HPDE6-E6E7 (cell line): Measurements from ENCODE around the gene TBRG1.
A peak's percentile ranks its signal among the peaks of the same experiment; 100 is the strongest.
"Not testable (repeated sequence)": the region's sequence is repeated elsewhere in the genome, so short reads cannot be mapped to it uniquely, and the experiment has no call there.

Source experiments
- DNase-seq: peaks from one replicate; pipeline ENCODE4 v3.0.0; 2011; ENCODE audit warnings: missing footprints; ENCODE audit errors: extremely low spot score

The TBRG1 gene, protein sequence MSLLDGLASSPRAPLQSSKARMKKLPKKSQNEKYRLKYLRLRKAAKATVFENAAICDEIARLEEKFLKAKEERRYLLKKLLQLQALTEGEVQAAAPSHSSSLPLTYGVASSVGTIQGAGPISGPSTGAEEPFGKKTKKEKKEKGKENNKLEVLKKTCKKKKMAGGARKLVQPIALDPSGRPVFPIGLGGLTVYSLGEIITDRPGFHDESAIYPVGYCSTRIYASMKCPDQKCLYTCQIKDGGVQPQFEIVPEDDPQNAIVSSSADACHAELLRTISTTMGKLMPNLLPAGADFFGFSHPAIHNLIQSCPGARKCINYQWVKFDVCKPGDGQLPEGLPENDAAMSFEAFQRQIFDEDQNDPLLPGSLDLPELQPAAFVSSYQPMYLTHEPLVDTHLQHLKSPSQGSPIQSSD

GRCh38 chr11:124622531-124623451, at the start of gene TBRG1:
Gene TBRG1 (plus strand): TSS chr11:124622864. CDS start chr11:124623084, 220 bp downstream.
- DNase-seq, result peak; percentile 89

GRCh38 chr11:124577716-124578427, 44.8 kb upstream of the TBRG1 start:
- no peak for DNase-seq

DNA sequence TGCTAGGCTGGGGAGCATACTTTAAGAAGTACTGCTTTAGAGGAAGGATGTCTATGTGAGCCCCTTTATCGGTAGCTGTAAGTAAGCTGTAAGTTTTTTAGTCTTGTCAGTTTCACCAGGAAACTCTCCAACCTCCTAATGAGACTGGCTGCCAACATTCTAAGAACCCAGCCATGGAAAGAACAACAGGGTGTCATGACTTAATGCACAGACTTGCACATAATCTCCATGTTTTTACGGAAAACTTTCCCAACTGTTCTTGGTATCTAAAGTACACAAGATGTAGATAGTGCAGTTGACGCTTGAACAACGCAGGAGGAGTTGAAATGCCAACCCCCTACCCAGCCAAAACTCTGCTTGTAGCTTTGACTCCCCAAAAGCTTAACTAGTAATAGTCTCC, 43.9 kb upstream of the TBRG1 start:
- DNase-seq, result no peak

- no peak for DNase-seq
These were observed 40.8 kb upstream of the TBRG1 start for GRCh38 chr11:124581817-124582216.

DNA sequence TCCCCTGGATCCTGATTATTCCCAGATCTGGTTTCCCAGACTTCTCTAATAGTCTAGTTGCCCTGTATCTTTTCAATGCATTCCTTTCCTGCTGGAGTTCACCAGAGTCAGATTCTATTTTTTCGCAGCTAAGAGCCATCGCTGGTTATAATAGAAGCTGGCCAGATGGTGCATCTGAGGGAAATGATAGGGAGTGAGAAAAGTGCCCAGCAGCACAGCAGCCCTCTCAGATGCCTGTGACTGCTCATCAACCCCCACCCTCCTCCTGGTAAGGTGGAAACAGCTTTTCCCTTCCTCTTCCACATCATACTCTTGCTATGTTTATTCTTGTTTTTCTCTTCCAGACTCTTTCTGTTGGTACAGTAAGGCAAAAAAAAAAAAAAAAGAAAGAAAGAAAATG, 40.1 kb upstream of the TBRG1 start:
- no peak for DNase-seq

GRCh38 chr11:124583781-124584180, 38.9 kb upstream of the TBRG1 start:
- DNase-seq, result no peak

DNA sequence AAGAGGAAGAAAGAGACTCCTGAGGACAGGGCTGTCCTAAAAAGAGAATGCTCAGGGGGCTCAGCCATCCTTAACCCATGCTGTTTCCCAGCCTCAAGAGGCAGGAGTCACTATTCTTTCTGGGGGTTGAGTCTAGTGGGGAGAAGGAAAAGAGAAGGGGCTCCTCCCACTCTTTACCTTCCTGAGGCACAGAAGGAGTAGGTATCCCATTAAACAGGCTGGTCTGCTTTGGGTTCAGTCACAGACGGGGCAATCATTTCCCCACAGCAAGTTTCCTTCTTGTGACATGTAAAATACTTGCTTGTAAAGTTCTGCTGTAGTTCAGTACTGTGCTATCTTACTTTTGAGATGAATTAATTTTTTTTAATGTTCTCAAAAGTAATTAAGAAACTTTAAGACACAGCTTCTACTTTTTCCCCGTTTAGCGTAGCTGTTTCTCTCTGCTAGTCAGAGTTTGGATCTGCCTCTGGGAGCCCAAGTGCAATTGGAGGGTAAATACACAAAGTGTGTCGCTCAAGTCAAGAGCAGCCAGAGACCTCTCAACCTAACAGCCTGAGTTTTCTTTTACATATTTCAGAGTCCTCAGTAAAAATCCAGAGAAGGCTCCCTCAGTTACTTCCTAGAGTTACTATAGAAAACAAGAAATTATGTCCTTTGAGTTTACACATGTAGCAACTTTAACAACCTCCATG, 37.8 kb upstream of the TBRG1 start:
- no peak for DNase-seq

GRCh38 chr11:124586238-124586860, 36.3 kb upstream of the TBRG1 start:
- DNase-seq, result peak; percentile 32

- no peak for DNase-seq
These were observed 31.2 kb upstream of the TBRG1 start for GRCh38 chr11:124591430-124591829.

- DNase-seq, result no peak
These were observed 30.0 kb upstream of the TBRG1 start for GRCh38 chr11:124592627-124593026.

GRCh38 chr11:124595302-124595701, 27.4 kb upstream of the TBRG1 start:
- DNase-seq, result no peak

DNA sequence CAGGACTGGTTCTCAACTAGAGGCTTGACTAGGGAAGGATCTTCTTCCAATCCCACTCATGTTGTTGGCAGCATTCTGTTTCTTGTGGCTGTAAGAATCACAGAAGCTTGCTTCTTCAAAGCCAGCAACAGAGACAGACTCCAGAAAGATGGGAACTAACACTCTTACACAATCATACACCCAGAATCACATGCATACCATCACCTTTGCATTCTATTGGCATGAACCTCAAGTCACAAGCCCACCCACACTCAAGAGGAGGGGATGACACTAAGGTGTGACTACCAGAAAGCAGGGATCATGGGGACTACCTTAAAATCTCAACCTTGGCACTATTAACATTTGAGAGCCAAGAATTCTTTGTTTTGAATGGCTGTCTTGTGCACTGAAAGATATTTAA, 25.0 kb upstream of the TBRG1 start:
- DNase-seq, result no peak

DNA sequence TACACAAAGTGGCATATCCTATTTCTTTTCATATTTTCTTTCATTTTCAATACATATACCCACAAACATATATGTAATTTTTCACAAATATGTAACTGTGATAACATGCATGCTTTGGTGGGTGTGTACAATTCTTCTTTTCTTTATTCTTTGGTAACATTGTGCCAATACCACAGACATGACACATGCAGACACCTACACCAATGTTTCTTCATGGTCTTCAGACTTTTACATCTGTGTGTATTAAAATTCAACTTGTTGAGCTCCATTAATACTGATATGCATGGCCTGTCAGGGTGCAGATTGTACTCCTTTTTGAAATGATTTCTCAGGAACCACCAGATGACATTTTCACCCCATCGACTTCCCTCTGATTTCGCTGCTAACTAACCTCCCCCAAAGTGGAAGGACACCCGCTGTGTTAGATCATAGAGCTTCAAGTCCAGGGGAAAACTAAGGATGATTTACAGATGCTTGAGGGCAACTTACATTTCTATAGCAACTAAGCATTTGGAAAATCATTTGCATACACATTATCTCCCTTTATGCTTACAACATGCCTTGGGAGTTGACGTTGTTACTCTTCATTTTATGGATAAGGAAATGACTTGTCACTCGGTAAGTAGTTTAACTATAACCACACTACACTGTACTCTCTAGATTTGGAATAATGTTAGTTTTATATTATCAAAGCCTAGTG, 21.9 kb upstream of the TBRG1 start:
- no peak for DNase-seq

DNA sequence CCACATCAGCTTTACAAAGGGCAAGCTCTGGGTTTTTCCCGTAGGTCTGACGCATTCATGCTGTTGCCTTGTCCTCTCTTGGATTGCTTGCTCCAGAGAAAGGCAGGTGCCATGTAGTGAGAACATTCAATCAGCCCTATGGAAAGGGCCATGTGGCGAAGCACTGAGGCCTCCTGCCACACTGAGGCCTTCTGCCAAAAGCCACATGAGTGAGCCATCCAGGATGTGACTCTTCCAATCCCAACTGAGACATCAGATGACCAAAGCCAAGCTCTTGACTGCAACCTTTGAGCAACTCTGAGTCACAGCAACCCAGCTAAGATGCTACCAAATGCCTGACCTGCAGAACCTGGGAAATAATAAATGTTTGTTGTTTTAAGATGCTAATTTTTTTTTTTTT, 20.5 kb upstream of the TBRG1 start:
- no peak for DNase-seq

DNA sequence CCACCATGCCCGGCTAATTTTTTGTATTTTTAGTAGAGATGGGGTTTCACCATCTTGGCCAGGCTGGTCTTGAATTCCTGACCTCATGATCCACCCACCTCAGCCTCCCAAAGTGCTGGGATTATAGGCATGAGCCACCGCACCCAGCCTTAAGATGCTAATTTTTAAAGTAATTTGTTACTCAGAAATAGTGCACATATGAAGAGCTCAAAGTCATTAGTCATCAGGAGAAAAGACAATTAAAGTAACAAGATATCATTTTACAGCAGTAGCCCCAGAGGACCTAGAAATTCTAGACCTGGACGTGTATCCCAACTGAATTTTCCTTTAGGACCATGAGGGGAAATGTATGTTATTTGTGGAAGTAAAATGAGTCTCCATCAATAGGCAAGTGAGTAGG, 19.9 kb upstream of the TBRG1 start:
- DNase-seq, result not testable (repeated sequence)

GRCh38 chr11:124605719-124606118, 16.9 kb upstream of the TBRG1 start:
- no peak for DNase-seq

GRCh38 chr11:124608147-124608546, 14.5 kb upstream of the TBRG1 start:
- no peak for DNase-seq

DNA sequence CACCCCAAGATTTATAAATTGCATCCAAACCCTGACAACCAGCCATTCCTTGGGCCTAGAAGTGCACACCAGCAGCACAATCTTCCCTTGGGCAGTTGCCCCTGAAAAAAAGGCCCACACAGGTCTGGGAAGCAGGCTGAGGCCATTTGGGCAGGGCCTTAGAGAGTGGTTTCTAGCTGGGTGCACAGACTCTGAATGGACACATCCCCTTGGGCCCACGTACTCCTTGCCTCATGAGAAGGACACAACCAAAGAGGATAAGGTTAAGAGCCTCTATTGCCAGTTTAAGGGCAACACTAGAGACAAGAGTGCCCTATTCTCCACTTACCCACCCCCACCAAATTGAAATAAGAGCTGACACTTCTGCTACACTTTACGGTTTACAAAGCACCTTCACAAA, 12.4 kb upstream of the TBRG1 start:
- DNase-seq, result no peak

- no peak for DNase-seq
These were observed 11.6 kb upstream of the TBRG1 start, which contains the start of gene PANX3 for GRCh38 chr11:124611064-124611463. Gene PANX3 (plus strand): TSS chr11:124611428. CDS start chr11:124611557, 129 bp downstream.

GRCh38 chr11:124612045-124612444, 10.6 kb upstream of the TBRG1 start:
- no peak for DNase-seq
